ENCODE results near the gene NRAP. TPM values are rescaled to one million over a fixed set of nuclear protein-coding genes. Genes with fewer than 3 reads are reported as not detected.
A peak's percentile ranks its signal among the peaks of the same experiment; 100 is the strongest.

Gene NRAP
- total RNA-seq, 1 experiment from 2014 or later: 0.05 TPM

DNA sequence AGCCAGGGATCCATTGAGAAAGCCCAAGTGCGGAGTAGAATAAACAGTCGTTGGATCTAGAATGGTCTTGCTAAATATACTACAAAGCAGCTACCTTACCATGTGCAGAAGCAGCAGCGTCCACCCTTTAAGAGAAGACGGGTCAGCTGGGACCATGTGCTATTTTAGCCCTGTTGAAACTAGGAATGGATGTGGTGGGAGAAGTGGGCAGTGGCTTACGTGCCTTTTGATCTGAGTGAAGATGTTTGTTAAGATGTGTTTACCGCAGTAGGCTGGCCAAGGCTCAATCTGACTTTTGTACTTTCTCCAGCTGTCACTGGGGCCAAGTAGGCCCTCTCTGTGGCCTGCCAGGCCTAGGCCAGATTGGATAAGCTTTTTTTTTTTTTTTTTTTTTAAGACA is 101.8 kb downstream of the NRAP start:
- peaks cover 46% of the 10 kb centered on the region for H3K4me1 Mint-ChIP-seq (ENCODE audit: low read depth, unreplicated experiment)
- TF ChIP-seq, protein P1, sequence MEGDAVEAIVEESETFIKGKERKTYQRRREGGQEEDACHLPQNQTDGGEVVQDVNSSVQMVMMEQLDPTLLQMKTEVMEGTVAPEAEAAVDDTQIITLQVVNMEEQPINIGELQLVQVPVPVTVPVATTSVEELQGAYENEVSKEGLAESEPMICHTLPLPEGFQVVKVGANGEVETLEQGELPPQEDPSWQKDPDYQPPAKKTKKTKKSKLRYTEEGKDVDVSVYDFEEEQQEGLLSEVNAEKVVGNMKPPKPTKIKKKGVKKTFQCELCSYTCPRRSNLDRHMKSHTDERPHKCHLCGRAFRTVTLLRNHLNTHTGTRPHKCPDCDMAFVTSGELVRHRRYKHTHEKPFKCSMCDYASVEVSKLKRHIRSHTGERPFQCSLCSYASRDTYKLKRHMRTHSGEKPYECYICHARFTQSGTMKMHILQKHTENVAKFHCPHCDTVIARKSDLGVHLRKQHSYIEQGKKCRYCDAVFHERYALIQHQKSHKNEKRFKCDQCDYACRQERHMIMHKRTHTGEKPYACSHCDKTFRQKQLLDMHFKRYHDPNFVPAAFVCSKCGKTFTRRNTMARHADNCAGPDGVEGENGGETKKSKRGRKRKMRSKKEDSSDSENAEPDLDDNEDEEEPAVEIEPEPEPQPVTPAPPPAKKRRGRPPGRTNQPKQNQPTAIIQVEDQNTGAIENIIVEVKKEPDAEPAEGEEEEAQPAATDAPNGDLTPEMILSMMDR (IDR thresholded peaks at IDR 0.05; ENCODE audit: insufficient read depth in 1 of 2, low read depth in 1 of 2, low read length in 1 of 2, severe bottlenecking in 1 of 2, unreplicated experiment in 1 of 2): no peak

DNA sequence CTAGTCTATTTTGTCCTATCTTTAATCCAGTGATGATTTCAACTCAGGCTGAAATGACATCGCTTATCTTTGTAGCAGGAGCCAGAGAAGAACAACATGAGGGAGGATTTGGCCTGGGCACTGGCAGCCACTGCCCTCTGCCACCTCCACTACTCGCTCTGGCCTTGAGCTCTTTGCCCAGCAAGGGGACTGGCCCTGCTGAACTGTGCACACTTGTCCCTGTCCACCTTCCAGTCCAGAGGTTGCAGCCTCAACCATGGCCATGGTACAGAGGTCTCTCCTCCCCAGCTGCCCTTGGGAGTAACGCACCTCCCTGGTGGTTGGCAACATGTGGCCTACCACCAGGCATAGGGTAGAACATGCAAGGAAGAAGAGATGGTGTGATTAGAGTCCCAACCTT is 102.6 kb downstream of the NRAP start:
- Histone ChIP-seq H3K4me3 (ENCODE audit: low read depth, low read length) (no peak overlapping the region), H3K9me3 (no peaks in the 10 kb centered on the region), H3K4me1 (peaks cover 58% of the 10 kb centered on the region), H3K27me3 (replicated peaks; ENCODE audit: control insufficient read depth, insufficient read depth, low read length) (no peaks in the 10 kb centered on the region), H3K36me3 (ENCODE audit: control insufficient read depth, insufficient read depth, low read length) (no peaks in the 10 kb centered on the region; the same call in 1 of the 2 replicates)
- no TSS peak for BruUV-seq (replicated peaks)
- Mint-ChIP-seq H3K9me3 (ENCODE audit: unreplicated experiment) (no peaks in the 10 kb centered on the region), H3K27me3 (ENCODE audit: insufficient read depth, unreplicated experiment) (no peaks in the 10 kb centered on the region), H3K4me1 (ENCODE audit: low read depth, unreplicated experiment) (peaks cover 42% of the 10 kb centered on the region), H3K36me3 (ENCODE audit: insufficient read depth, unreplicated experiment) (peaks cover 13% of the 10 kb centered on the region), H3K27ac (ENCODE audit: unreplicated experiment) (peak overlapping the region; percentile 85), H3K4me3 (ENCODE audit: unreplicated experiment) (no peak overlapping the region)
- POLR2A ChIA-PET: no interaction called here
- DNase-seq: no peak
- CTCF ChIA-PET: no interaction called here
- intact Hi-C loops (cut with micrococcal nuclease; ENCODE audit: unreplicated experiment): loop anchor here (5.0 kb wide), 1 partner anchor 129 kb away; no protein-coding TSS in a partner anchor
- TF ChIP-seq, protein P1 (IDR thresholded peaks at IDR 0.05; ENCODE audit: insufficient read depth in 1 of 2, low read depth in 1 of 2, low read length in 1 of 2, severe bottlenecking in 1 of 2, unreplicated experiment in 1 of 2): no peak

More for the DNA sequence above, 101.8 kb downstream of the NRAP start:
- Histone ChIP-seq H3K27me3 (replicated peaks; ENCODE audit: control insufficient read depth, insufficient read depth, low read length) (no peaks in the 10 kb centered on the region), H3K36me3 (ENCODE audit: control insufficient read depth, insufficient read depth, low read length) (no peaks in the 10 kb centered on the region; the same call in 1 of the 2 replicates), H3K9me3 (no peaks in the 10 kb centered on the region), H3K4me3 (ENCODE audit: low read depth, low read length) (no peak overlapping the region), H3K4me1 (peaks cover 52% of the 10 kb centered on the region)
- ChIA-PET CTCF (interaction anchor here (0.6 to 2.5 kb wide), 6 partner anchors 9 to 174 kb away, joined by 3 to 6 read pairs (median 5); partner anchors contain the start of gene HABP2), POLR2A (no interaction called here)
- intact Hi-C loops (cut with micrococcal nuclease; ENCODE audit: unreplicated experiment): loop anchor here (5.0 kb wide), 1 partner anchor 130 kb away; no protein-coding TSS in a partner anchor
- BruUV-seq (replicated peaks): no TSS peak
- H3K27ac Mint-ChIP-seq (ENCODE audit: unreplicated experiment): peak overlapping the region; percentile 85
- peaks cover 13% of the 10 kb centered on the region for H3K36me3 Mint-ChIP-seq (ENCODE audit: insufficient read depth, unreplicated experiment)
- H3K27me3 Mint-ChIP-seq (ENCODE audit: insufficient read depth, unreplicated experiment): no peaks in the 10 kb centered on the region
- no peaks in the 10 kb centered on the region for H3K9me3 Mint-ChIP-seq (ENCODE audit: unreplicated experiment)
- no peak overlapping the region for H3K4me3 Mint-ChIP-seq (ENCODE audit: unreplicated experiment)
- DNase-seq: no peak

DNA sequence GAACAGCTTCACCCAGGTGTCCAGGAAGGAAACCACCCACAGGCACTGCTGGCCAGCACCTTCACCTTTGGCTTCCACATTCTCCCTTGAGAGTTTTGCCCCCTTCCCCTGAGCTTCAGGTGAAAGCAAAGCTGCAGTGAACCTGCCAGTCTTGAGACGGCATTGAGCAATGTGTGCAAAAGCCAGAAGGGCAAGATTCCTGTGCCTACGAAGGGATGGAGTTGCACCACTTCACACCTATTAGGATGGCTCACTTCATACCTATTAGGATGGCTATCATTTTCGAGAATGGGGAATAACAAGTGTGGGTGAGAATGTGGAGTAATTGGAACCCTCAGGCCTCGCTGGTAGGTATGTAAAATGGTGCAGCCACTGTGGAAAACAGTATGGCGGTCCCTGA is 103.8 kb downstream of the NRAP start:
- H3K9me3 Mint-ChIP-seq (ENCODE audit: unreplicated experiment): no peaks in the 10 kb centered on the region
- peaks cover 13% of the 10 kb centered on the region for H3K36me3 Mint-ChIP-seq (ENCODE audit: insufficient read depth, unreplicated experiment)
- Histone ChIP-seq H3K4me1 (peaks cover 70% of the 10 kb centered on the region), H3K36me3 (ENCODE audit: control insufficient read depth, insufficient read depth, low read length) (no peaks in the 10 kb centered on the region; the same call in 1 of the 2 replicates), H3K9me3 (no peaks in the 10 kb centered on the region), H3K4me3 (ENCODE audit: low read depth, low read length) (no peak overlapping the region), H3K27me3 (replicated peaks; ENCODE audit: control insufficient read depth, insufficient read depth, low read length) (no peaks in the 10 kb centered on the region)
- CTCF ChIA-PET: no interaction called here
- no peak overlapping the region for H3K4me3 Mint-ChIP-seq (ENCODE audit: unreplicated experiment)
- H3K4me1 Mint-ChIP-seq (ENCODE audit: low read depth, unreplicated experiment): peaks cover 52% of the 10 kb centered on the region
- BruUV-seq (replicated peaks): no TSS peak
- H3K27me3 Mint-ChIP-seq (ENCODE audit: insufficient read depth, unreplicated experiment): no peaks in the 10 kb centered on the region
- peak in 1 of 2 experiments; percentile 41 for DNase-seq
- POLR2A ChIA-PET: no interaction called here
- peak overlapping the region; percentile 85 for H3K27ac Mint-ChIP-seq (ENCODE audit: unreplicated experiment)
- intact Hi-C loops (cut with micrococcal nuclease; ENCODE audit: unreplicated experiment): loop anchor here (5.0 kb wide), 1 partner anchor 128 kb away; no protein-coding TSS in a partner anchor
- TF ChIP-seq, protein P1 (IDR thresholded peaks at IDR 0.05; ENCODE audit: insufficient read depth in 1 of 2, low read depth in 1 of 2, low read length in 1 of 2, severe bottlenecking in 1 of 2, unreplicated experiment in 1 of 2): no peak

Data from Caco-2 (cell line).